KMS-11 (cell line): ENCODE data around the gene LRP4.

Experiments used
- H2AFZ ChIP-seq: fragments of 200-600 bp; sonication (generic); 2 replicates; pipeline ENCODE4 v1.6.1; 2016; ENCODE audit warnings: antibody characterized with exemption, mixed run types, low read depth
- H3K27ac ChIP-seq: fragments of 200-600 bp; sonication (generic); 2 replicates; pipeline ENCODE4 v1.6.1; 2016; ENCODE audit warnings: mild to moderate bottlenecking, mixed run types
- H3K27me3 ChIP-seq: fragments of 200-600 bp; sonication (generic); 2 replicates; pipeline ENCODE4 v1.6.1; 2017; ENCODE audit warnings: mild to moderate bottlenecking, low read depth, mixed run types, moderate library complexity; ENCODE audit not compliant: insufficient read depth
- H3K36me3 ChIP-seq: fragments of 200-600 bp; sonication (generic); 2 replicates; pipeline ENCODE4 v1.6.1; 2017; ENCODE audit warnings: mild to moderate bottlenecking, mixed run types; ENCODE audit not compliant: insufficient read depth
- H3K4me1 ChIP-seq: fragments of 200-600 bp; sonication (generic); 2 replicates; pipeline ENCODE4 v1.6.1; 2016; ENCODE audit warnings: mild to moderate bottlenecking, low read depth, mixed run types; ENCODE audit not compliant: poor library complexity, severe bottlenecking
- H3K4me2 ChIP-seq: fragments of 200-600 bp; sonication (generic); 2 replicates; pipeline ENCODE4 v1.7.0; 2016; ENCODE audit warnings: mild to moderate bottlenecking, mixed run types
- H3K4me3 ChIP-seq: fragments of 200-600 bp; sonication (generic); IDR thresholded peaks from 2 replicates; pipeline ENCODE4 v1.6.1; 2017; ENCODE audit warnings: low read depth, low read length, mixed read lengths; ENCODE audit not compliant: insufficient read depth
- H3K79me2 ChIP-seq: fragments of 200-600 bp; sonication (generic); 2 replicates; pipeline ENCODE4 v1.6.1; 2016; ENCODE audit warnings: low read depth, mixed run types; ENCODE audit not compliant: insufficient read depth
- H3K9ac ChIP-seq: fragments of 200-600 bp; sonication (generic); 2 replicates; pipeline ENCODE4 v1.6.1; 2016; ENCODE audit warnings: mild to moderate bottlenecking, mixed run types
- H4K20me1 ChIP-seq: fragments of 200-600 bp; sonication (generic); 2 replicates; pipeline ENCODE4 v1.6.1; 2016; ENCODE audit warnings: mild to moderate bottlenecking, mixed run types; ENCODE audit not compliant: insufficient read depth
- CTCF ChIP-seq: fragments of 200-600 bp; sonication (generic); conservative IDR thresholded peaks from 2 replicates; pipeline ENCODE4 v1.6.1; 2017; ENCODE audit warnings: low read depth, mild to moderate bottlenecking, antibody characterized with exemption, low read length, moderate library complexity, mixed read lengths

Gene LRP4

GRCh38 chr11:46896719-46897406 lies 21.5 kb downstream of the LRP4 start:
- H3K4me1 ChIP-seq = no peaks in the 10 kb centered on the region
- no peaks in the 10 kb centered on the region for H3K79me2 ChIP-seq

GRCh38 chr11:46895821-46896220 lies 22.5 kb downstream of the LRP4 start:
- Histone ChIP-seq H3K27ac (no peak overlapping the region), H3K4me2 (no peak overlapping the region), H3K4me1 (no peaks in the 10 kb centered on the region), H4K20me1 (no peaks in the 10 kb centered on the region), H3K27me3 (no peaks in the 10 kb centered on the region), H3K36me3 (no peaks in the 10 kb centered on the region), H3K9ac (no peak overlapping the region), H2AFZ (no peak overlapping the region), H3K4me3 (no peak overlapping the region), H3K79me2 (no peaks in the 10 kb centered on the region)
- no peak for TF ChIP-seq CTCF

More at GRCh38 chr11:46896719-46897406, 21.5 kb downstream of the LRP4 start:
- H3K4me3 ChIP-seq = no peak overlapping the region
- no peaks in the 10 kb centered on the region for H4K20me1 ChIP-seq
- TF ChIP-seq CTCF = peak; percentile 59
- no peaks in the 10 kb centered on the region for H3K27me3 ChIP-seq
- H3K9ac ChIP-seq = no peak overlapping the region
- H2AFZ ChIP-seq = no peak overlapping the region
- no peak overlapping the region for H3K27ac ChIP-seq
- H3K36me3 ChIP-seq = no peaks in the 10 kb centered on the region
- no peak overlapping the region for H3K4me2 ChIP-seq

- Histone ChIP-seq H3K36me3 (no peaks in the 10 kb centered on the region), H4K20me1 (no peaks in the 10 kb centered on the region), H3K4me2 (no peak overlapping the region), H3K27me3 (no peaks in the 10 kb centered on the region), H3K4me1 (no peaks in the 10 kb centered on the region), H3K27ac (no peak overlapping the region), H3K79me2 (no peaks in the 10 kb centered on the region), H2AFZ (no peak overlapping the region), H3K9ac (no peak overlapping the region), H3K4me3 (no peak overlapping the region)
- no peak for TF ChIP-seq CTCF
These were observed 23.4 kb downstream of the LRP4 start for GRCh38 chr11:46894961-46895360.

- Histone ChIP-seq H3K4me1 (no peaks in the 10 kb centered on the region), H3K4me2 (no peak overlapping the region), H3K79me2 (no peaks in the 10 kb centered on the region), H4K20me1 (no peaks in the 10 kb centered on the region), H3K27ac (no peak overlapping the region), H2AFZ (no peak overlapping the region), H3K4me3 (no peak overlapping the region), H3K27me3 (no peaks in the 10 kb centered on the region), H3K36me3 (no peaks in the 10 kb centered on the region), H3K9ac (no peak overlapping the region)
- no peak for TF ChIP-seq CTCF
These were observed 23.8 kb downstream of the LRP4 start for GRCh38 chr11:46894506-46894905.
